PC-3 (cell line): ENCODE data around the gene JARID2. TPM values are rescaled to one million over a fixed set of nuclear protein-coding genes. Genes with fewer than 3 reads are reported as not detected.

ENCODE experiments used
- ATAC-seq: fragments of 200-7000 bp; cut with Tn5 transposase; 2 replicates; pipeline ENCODE4 v1.9.1; 2020; ENCODE audit warnings: mild to moderate bottlenecking, moderate library complexity
- BruUV-seq: library from RNA; stranded (reverse); fragments of 400-500 nt; replicated peaks from 2 replicates; lab custom pipeline; 2021; lab: Mats Ljungman, UMichigan
- CTCF ChIA-PET: fragments of 300-600 bp; sonication (Branson Sonifier 250); formaldehyde crosslinking; loops from one replicate; lab custom pipeline; 2022; ENCODE audit warnings: antibody characterized with exemption; lab: Charles Lee
- POLR2A ChIA-PET: fragments of 300-600 bp; sonication (Branson Sonifier 250); formaldehyde crosslinking; loops from one replicate; lab custom pipeline; 2022; ENCODE audit warnings: antibody characterized with exemption; ENCODE audit not compliant: unreplicated experiment; lab: Charles Lee
- DNase-seq: peaks from one replicate; pipeline ENCODE4 v3.0.0-alpha.2; 2015
- H2AFZ ChIP-seq: fragments of 300-600 bp; sonication (generic); 2 replicates; pipeline ENCODE4 v1.6.0; 2016; ENCODE audit warnings: antibody characterized with exemption, low read length
- H3F3A ChIP-seq: fragments of 300-600 bp; sonication (generic); one replicate; pipeline ENCODE4 v1.6.0; 2017; ENCODE audit warnings: antibody characterized with exemption, low read length, control low read depth, mild to moderate bottlenecking; ENCODE audit not compliant: unreplicated experiment
- H3K27ac ChIP-seq: fragments of 300-600 bp; sonication (generic); 2 replicates; pipeline ENCODE4 v1.5.1; 2016; ENCODE audit warnings: mild to moderate bottlenecking, low read length
- H3K27me3 ChIP-seq: fragments of 300-600 bp; sonication (generic); 2 replicates; pipeline ENCODE4 v1.6.1; 2016; ENCODE audit warnings: low read length, mixed read lengths
- H3K36me3 ChIP-seq: fragments of 300-600 bp; sonication (generic); 2 replicates; pipeline ENCODE4 v1.6.1; 2016; ENCODE audit warnings: low read depth, mixed run types, low read length, mixed read lengths
- H3K4me1 ChIP-seq: fragments of 300-600 bp; sonication (generic); 2 replicates; pipeline ENCODE4 v1.5.1; 2016; ENCODE audit warnings: low read length; ENCODE audit not compliant: insufficient read depth
- H3K4me2 ChIP-seq: fragments of 300-600 bp; sonication (generic); 2 replicates; pipeline ENCODE4 v1.6.0; 2016; ENCODE audit warnings: low read length
- H3K4me3 ChIP-seq: fragments of 300-600 bp; sonication (generic); 2 replicates; pipeline ENCODE4 v1.5.1; 2016; ENCODE audit warnings: mild to moderate bottlenecking, low read length, mixed read lengths
- H3K79me2 ChIP-seq: fragments of 300-600 bp; sonication (generic); 2 replicates; pipeline ENCODE4 v1.6.1; 2017; ENCODE audit warnings: low read length, mixed read lengths
- H3K9ac ChIP-seq: fragments of 300-600 bp; sonication (generic); 2 replicates; pipeline ENCODE4 v1.6.0; 2016; ENCODE audit warnings: mild to moderate bottlenecking, low read length
- H3K9me2 ChIP-seq: fragments of 300-600 bp; sonication (generic); replicated peaks from 2 replicates; pipeline ENCODE4 v1.6.1; 2016; ENCODE audit warnings: mixed run types, low read length, mixed read lengths
- H3K9me3 ChIP-seq: fragments of 300-600 bp; sonication (generic); 2 replicates; pipeline ENCODE4 v1.6.1; 2016; ENCODE audit warnings: low read length, mixed read lengths
- H4K20me1 ChIP-seq: fragments of 300-600 bp; sonication (generic); 2 replicates; pipeline ENCODE4 v1.6.1; 2016; ENCODE audit warnings: low read length, mixed read lengths
- CTCF ChIP-seq: fragments of 300-600 bp; sonication (generic); conservative IDR thresholded peaks from 2 replicates; pipeline ENCODE4 v1.5.1; 2017; ENCODE audit warnings: antibody characterized with exemption, low read depth, mild to moderate bottlenecking, low read length
- EZH2 ChIP-seq: fragments of 300-600 bp; sonication (generic); IDR thresholded peaks from one replicate; pipeline ENCODE4 v1.6.1; 2017; ENCODE audit warnings: antibody characterized with exemption, mild to moderate bottlenecking, low read length; ENCODE audit not compliant: unreplicated experiment
- EZH2phosphoT487 ChIP-seq: fragments of 300-600 bp; sonication (generic); IDR thresholded peaks from 2 replicates; pipeline ENCODE4 v1.6.1; 2018; ENCODE audit warnings: mild to moderate bottlenecking, antibody characterized with exemption, low read length, borderline replicate concordance
- intact Hi-C: fragments of 100-400 bp; cut with micrococcal nuclease; formaldehyde crosslinking; loops from 2 replicates; pipeline ENCODE4 v1.9.0; 2023
- total RNA-seq: library from RNA; depleted of rRNA; stranded (reverse); fragments of >200 nt; gene quantifications from 2 replicates; pipeline ENCODE4 v1.2.3, GENCODE V29; 2014

Gene JARID2
- total RNA-seq, 1 experiment from 2014 or later: 11.0 TPM

- no peaks in the 10 kb centered on the region for H3K27me3 ChIP-seq
- intact Hi-C loops: no loop called here
Observed at GRCh38 chr6:15280028-15280427, 34.2 kb downstream of the JARID2 start.

GRCh38 chr6:15280961-15281360 is 35.1 kb downstream of the JARID2 start:
- H4K20me1 ChIP-seq: peaks cover 20% of the 10 kb centered on the region; the same call in 1 of the 2 replicates
- TF ChIP-seq CTCF: no peak
- TF ChIP-seq EZH2phosphoT487: no peak
- TF ChIP-seq EZH2: no peak
- no peaks in the 10 kb centered on the region for H3K27me3 ChIP-seq
- no peak overlapping the region for H3K9ac ChIP-seq
- no peak overlapping the region for H3K4me2 ChIP-seq
- H3K4me1 ChIP-seq: peaks cover 45% of the 10 kb centered on the region
- H3K9me2 ChIP-seq: no peaks in the 10 kb centered on the region
- H3K79me2 ChIP-seq: peaks cover 87% of the 10 kb centered on the region
- POLR2A ChIA-PET: no interaction called here
- no peak overlapping the region for H2AFZ ChIP-seq
- CTCF ChIA-PET: no interaction called here
- no peak overlapping the region for H3K4me3 ChIP-seq
- intact Hi-C loops: no loop called here
- ATAC-seq (no peak), DNase-seq (no peak)
- H3K27ac ChIP-seq: no peak overlapping the region
- no peaks in the 10 kb centered on the region for H3K9me3 ChIP-seq
- H3F3A ChIP-seq: no peaks in the 10 kb centered on the region
- no peaks in the 10 kb centered on the region for H3K36me3 ChIP-seq
- no TSS peak for BruUV-seq

More at GRCh38 chr6:15280028-15280427, 34.2 kb downstream of the JARID2 start:
- ATAC-seq (peak; percentile 30), DNase-seq (peak; percentile 30)
- H3K36me3 ChIP-seq: no peaks in the 10 kb centered on the region
- H3K9ac ChIP-seq: no peak overlapping the region
- H3F3A ChIP-seq: no peaks in the 10 kb centered on the region
- TF ChIP-seq CTCF: no peak
- no peak for TF ChIP-seq EZH2phosphoT487
- no peak for TF ChIP-seq EZH2
- no peak overlapping the region for H3K27ac ChIP-seq
- H4K20me1 ChIP-seq: peaks cover 25% of the 10 kb centered on the region; the same call in 1 of the 2 replicates
- BruUV-seq: no TSS peak
- no peaks in the 10 kb centered on the region for H3K9me2 ChIP-seq
- H3K4me1 ChIP-seq: peaks cover 37% of the 10 kb centered on the region
- POLR2A ChIA-PET: no interaction called here
- peaks cover 86% of the 10 kb centered on the region for H3K79me2 ChIP-seq
- no peaks in the 10 kb centered on the region for H3K9me3 ChIP-seq
- CTCF ChIA-PET: no interaction called here
- H3K4me2 ChIP-seq: peak overlapping the region; percentile 13; the same call in 1 of the 2 replicates
- H2AFZ ChIP-seq: no peak overlapping the region
- no peak overlapping the region for H3K4me3 ChIP-seq

GRCh38 chr6:15282334-15282733 is 36.5 kb downstream of the JARID2 start:
- Histone ChIP-seq H3K9me2 (no peaks in the 10 kb centered on the region), H3K9me3 (no peaks in the 10 kb centered on the region), H3K4me1 (peaks cover 46% of the 10 kb centered on the region), H3K36me3 (no peaks in the 10 kb centered on the region), H3F3A (no peaks in the 10 kb centered on the region), H3K9ac (no peak overlapping the region), H2AFZ (no peak overlapping the region), H4K20me1 (peaks cover 20% of the 10 kb centered on the region; the same call in 1 of the 2 replicates), H3K27me3 (no peaks in the 10 kb centered on the region), H3K27ac (no peak overlapping the region), H3K4me2 (no peak overlapping the region), H3K79me2 (peaks cover 83% of the 10 kb centered on the region), H3K4me3 (no peak overlapping the region)
- DNase-seq (no peak), ATAC-seq (no peak)
- POLR2A ChIA-PET: no interaction called here
- TF ChIP-seq EZH2 (no peak), EZH2phosphoT487 (no peak), CTCF (no peak)
- no TSS peak for BruUV-seq
- CTCF ChIA-PET: no interaction called here
- intact Hi-C loops: no loop called here
